Fibroblast of the aortic adventitia (primary cell): ENCODE measurements around the gene FHIT. TPM values are rescaled to one million over a fixed set of nuclear protein-coding genes. Genes with fewer than 3 reads are reported as not detected.

Experiments used
- DNase-seq: peaks from one replicate; pipeline ENCODE4 v3.0.0-alpha.2; 2010; ENCODE audit warnings: low read depth
- H3K4me3 ChIP-seq: 2 replicates; pipeline ENCODE4 v1.5.1; 2011; ENCODE audit warnings: low read depth, mild to moderate bottlenecking, control low read depth, low read length, moderate library complexity
- total RNA-seq: library from RNA; depleted of rRNA; stranded (reverse); fragments of >200 nt; gene quantifications from 2 replicates; pipeline ENCODE4 v1.2.3, GENCODE V29; 2012; ENCODE audit warnings: low replicate concordance
- TF ChIP-seq, protein P1 (sequence below): IDR thresholded peaks from 2 replicates; pipeline ENCODE4 v1.5.1; 2011; ENCODE audit warnings: mild to moderate bottlenecking, low read length, control low read depth, inconsistent platforms; ENCODE audit not compliant: insufficient read depth

The FHIT gene
- total RNA-seq, 1 donor = 1.5 TPM

GRCh38 chr3:60187343-60187742 lies 1063.9 kb downstream of the FHIT start:
- TF ChIP-seq, protein P1, sequence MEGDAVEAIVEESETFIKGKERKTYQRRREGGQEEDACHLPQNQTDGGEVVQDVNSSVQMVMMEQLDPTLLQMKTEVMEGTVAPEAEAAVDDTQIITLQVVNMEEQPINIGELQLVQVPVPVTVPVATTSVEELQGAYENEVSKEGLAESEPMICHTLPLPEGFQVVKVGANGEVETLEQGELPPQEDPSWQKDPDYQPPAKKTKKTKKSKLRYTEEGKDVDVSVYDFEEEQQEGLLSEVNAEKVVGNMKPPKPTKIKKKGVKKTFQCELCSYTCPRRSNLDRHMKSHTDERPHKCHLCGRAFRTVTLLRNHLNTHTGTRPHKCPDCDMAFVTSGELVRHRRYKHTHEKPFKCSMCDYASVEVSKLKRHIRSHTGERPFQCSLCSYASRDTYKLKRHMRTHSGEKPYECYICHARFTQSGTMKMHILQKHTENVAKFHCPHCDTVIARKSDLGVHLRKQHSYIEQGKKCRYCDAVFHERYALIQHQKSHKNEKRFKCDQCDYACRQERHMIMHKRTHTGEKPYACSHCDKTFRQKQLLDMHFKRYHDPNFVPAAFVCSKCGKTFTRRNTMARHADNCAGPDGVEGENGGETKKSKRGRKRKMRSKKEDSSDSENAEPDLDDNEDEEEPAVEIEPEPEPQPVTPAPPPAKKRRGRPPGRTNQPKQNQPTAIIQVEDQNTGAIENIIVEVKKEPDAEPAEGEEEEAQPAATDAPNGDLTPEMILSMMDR = no peak
- no peak for DNase-seq
- no peak overlapping the region for H3K4me3 ChIP-seq

DNA sequence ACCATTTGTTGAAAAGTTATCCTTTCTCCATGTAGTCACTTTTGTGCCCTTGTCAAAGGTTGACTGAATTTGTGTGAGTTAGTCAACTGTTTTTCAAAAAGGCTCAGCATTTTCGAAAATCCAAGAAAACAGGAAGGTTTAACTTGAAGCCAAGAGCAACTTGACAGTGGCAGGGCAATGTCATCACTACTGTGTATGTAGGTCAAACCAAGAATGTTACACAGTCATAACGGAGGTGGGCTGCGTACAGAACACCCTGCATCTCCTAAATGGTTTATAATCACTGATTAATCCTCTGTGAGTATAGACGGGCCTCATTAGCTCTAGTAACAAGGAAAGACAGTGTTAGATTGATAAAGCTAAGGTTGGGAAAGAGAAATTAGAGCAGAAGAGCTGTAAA lies 1064.9 kb downstream of the FHIT start:
- DNase-seq = no peak
- H3K4me3 ChIP-seq = no peak overlapping the region
- TF ChIP-seq, protein P1 = no peak

DNA sequence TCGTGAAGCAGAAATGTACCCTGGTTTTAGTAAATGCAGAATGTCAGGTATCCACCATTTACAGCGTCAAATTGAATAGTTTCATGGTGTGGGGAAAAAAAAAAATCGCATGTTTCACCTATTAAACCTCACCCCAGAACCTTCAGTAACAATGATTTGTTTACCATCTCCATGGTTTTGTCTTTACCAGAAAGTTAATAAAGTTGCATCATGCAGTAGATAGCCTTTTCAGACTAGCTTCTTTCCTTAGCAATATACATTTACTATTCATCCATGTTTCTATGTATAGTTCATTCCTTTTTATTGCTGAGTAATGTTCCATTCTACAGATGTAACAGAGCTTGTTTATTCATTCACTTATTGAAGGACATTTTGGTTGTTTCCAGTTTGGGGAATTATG lies 1066.1 kb downstream of the FHIT start:
- DNase-seq = no peak
- no peak overlapping the region for H3K4me3 ChIP-seq
- TF ChIP-seq, protein P1 = no peak

GRCh38 chr3:60182697-60183096 lies 1068.6 kb downstream of the FHIT start:
- no peak overlapping the region for H3K4me3 ChIP-seq
- TF ChIP-seq, protein P1 = no peak
- DNase-seq = no peak

- TF ChIP-seq, protein P1 = no peak
- DNase-seq = no peak
Observed at GRCh38 chr3:60178931-60179653, 1072.2 kb downstream of the FHIT start.

DNA sequence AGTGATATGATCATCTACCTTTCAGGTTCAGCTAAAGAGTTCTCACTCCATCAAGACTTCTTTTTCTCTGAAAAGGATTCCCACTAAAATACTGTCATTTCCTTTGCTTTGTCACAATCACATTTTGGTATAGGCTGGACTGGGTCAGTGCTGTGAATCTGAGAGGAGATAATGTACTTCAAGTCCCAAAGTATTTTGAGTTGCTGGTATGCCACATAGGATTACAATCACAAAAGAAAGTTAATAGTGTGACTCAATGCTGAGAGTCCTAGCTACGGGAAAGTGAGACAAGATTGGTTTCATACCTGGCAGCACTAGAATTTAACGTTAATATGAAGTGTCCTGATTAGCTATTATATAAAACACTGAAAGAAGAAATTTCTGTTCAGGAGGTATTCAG lies 1073.5 kb downstream of the FHIT start:
- no peak overlapping the region for H3K4me3 ChIP-seq
- DNase-seq = no peak
- TF ChIP-seq, protein P1 = no peak

More at GRCh38 chr3:60178931-60179653, 1072.2 kb downstream of the FHIT start:
- no peak overlapping the region for H3K4me3 ChIP-seq

GRCh38 chr3:60176614-60177013 lies 1074.6 kb downstream of the FHIT start:
- no peak for DNase-seq
- H3K4me3 ChIP-seq = no peak overlapping the region
- TF ChIP-seq, protein P1 = no peak
